A549 (cell line): ENCODE results near the gene ANKRD23. TPM values are rescaled to one million over a fixed set of nuclear protein-coding genes. Genes with fewer than 3 reads are reported as not detected.

Experiments used
- ATAC-seq, 2 experiments: fragments of 200-7000 bp in 1 of 2; fragments of >200 bp in 1 of 2; cut with Nextera tagmentation in 1 of 2; cut with Tn5 transposase in 1 of 2; 3 replicates each; pipeline versions ENCODE4 v1.8.0 to v1.9.1; 2018 to 2020; ENCODE audit warnings: mild to moderate bottlenecking in 1 of 2, moderate library complexity in 1 of 2
- CTCF ChIA-PET: fragments of 300-600 bp; sonication (Branson Sonifier 250); formaldehyde crosslinking; extraction: SDS; loops from one replicate; lab custom pipeline; 2021; ENCODE audit warnings: antibody characterized with exemption, inconsistent platforms; lab: Yijun Ruan, JAX
- POLR2A ChIA-PET: fragments of 350-600 bp; formaldehyde crosslinking; extraction: SDS; loops from one replicate; lab custom pipeline; 2021; ENCODE audit warnings: antibody characterized with exemption, inconsistent platforms; lab: Yijun Ruan, JAX
- DNase-seq, 2 experiments: peaks; one replicate each; pipeline versions ENCODE4 v3.0.0 to v3.0.0-alpha.2; 2011 to 2016; ENCODE audit warnings: low read depth in 1 of 2, low spot score in 1 of 2
- FAIRE-seq: peaks from 2 replicates; lab custom pipeline; 2011; peaks lifted over from hg19 to GRCh38; lab: Jason Lieb, UNC
- H3K27ac ChIP-seq, 2 experiments: fragments of >200 bp; sonication (Bioruptor Twin); formaldehyde crosslinking; 3 replicates each; pipeline ENCODE4 v1.5.1; 2016 to 2017
- H3K4me1 ChIP-seq: fragments of >200 bp; sonication (Bioruptor Twin); formaldehyde crosslinking; 3 replicates; pipeline ENCODE4 v1.6.1; 2016
- H3K4me2 ChIP-seq: fragments of >200 bp; sonication (Bioruptor Twin); formaldehyde crosslinking; 3 replicates; pipeline ENCODE4 v1.6.1; 2016
- H3K4me3 ChIP-seq: fragments of >200 bp; sonication (Bioruptor Twin); formaldehyde crosslinking; 3 replicates; pipeline ENCODE4 v1.5.1; 2016
- H3K9me3 ChIP-seq: fragments of >200 bp; sonication (Bioruptor Twin); formaldehyde crosslinking; 3 replicates; pipeline ENCODE4 v1.6.1; 2016
- CTCF ChIP-seq: fragments of >200 bp; sonication (Bioruptor Twin); formaldehyde crosslinking; IDR thresholded peaks from 3 replicates; pipeline ENCODE4 v1.5.1; 2016
- FOXS1 ChIP-seq: fragments of 250-450 bp; sonication (Bioruptor Pico); IDR thresholded peaks from 2 replicates; pipeline ENCODE4 v1.5.0; 2020; ENCODE audit warnings: mild to moderate bottlenecking, moderate library complexity
- GATA3 ChIP-seq: IDR thresholded peaks from 2 replicates; pipeline ENCODE4 v1.6.1; 2012; ENCODE audit warnings: borderline replicate concordance
- HDAC2 ChIP-seq: fragments of 200-600 bp; sonication (generic); IDR thresholded peaks from 2 replicates; pipeline ENCODE4 v1.6.1; 2016
- HMGXB4 ChIP-seq: fragments of 250-450 bp; sonication (Bioruptor Pico); IDR thresholded peaks from 2 replicates; pipeline ENCODE4 v1.5.0; 2021; ENCODE audit warnings: mild to moderate bottlenecking, moderate library complexity, borderline replicate concordance
- HOXA7 ChIP-seq: fragments of 250-450 bp; sonication (Bioruptor Pico); IDR thresholded peaks from 2 replicates; pipeline ENCODE4 v1.5.0; 2020; ENCODE audit warnings: mild to moderate bottlenecking, moderate library complexity
- HOXB13 ChIP-seq: fragments of 250-450 bp; sonication (Bioruptor Pico); IDR thresholded peaks from 2 replicates; pipeline ENCODE4 v1.5.0; 2020; ENCODE audit warnings: low read depth, mild to moderate bottlenecking, moderate library complexity
- HOXB5 ChIP-seq: fragments of 250-450 bp; sonication (Bioruptor Pico); IDR thresholded peaks from 2 replicates; pipeline ENCODE4 v1.5.0; 2020; ENCODE audit warnings: mild to moderate bottlenecking, moderate library complexity
- NPAS2 ChIP-seq: fragments of 250-450 bp; sonication (Bioruptor Pico); IDR thresholded peaks from 2 replicates; pipeline ENCODE4 v1.8.0; 2022; ENCODE audit warnings: mild to moderate bottlenecking, moderate library complexity, borderline replicate concordance
- RAD21 ChIP-seq, 2 experiments: fragments of >200 bp in 1 of 2; sonication (Bioruptor Twin) in 1 of 2; formaldehyde crosslinking in 1 of 2; IDR thresholded peaks in 1 of 2; conservative IDR thresholded peaks in 1 of 2; 2 replicates in 1 of 2; 3 replicates in 1 of 2; pipeline ENCODE4 v1.6.1; 2012 to 2018; ENCODE audit warnings: inconsistent platforms in 1 of 2
- RARB ChIP-seq: fragments of 250-450 bp; sonication (Bioruptor Pico); IDR thresholded peaks from 2 replicates; pipeline ENCODE4 v1.8.0; 2021; ENCODE audit warnings: mild to moderate bottlenecking, moderate library complexity
- TFCP2L1 ChIP-seq: fragments of 250-450 bp; sonication (Bioruptor Pico); IDR thresholded peaks from 2 replicates; pipeline ENCODE4 v1.5.0; 2021; ENCODE audit warnings: mild to moderate bottlenecking
- TP53 ChIP-seq: fragments of 250-450 bp; sonication (Bioruptor Pico); IDR thresholded peaks from 2 replicates; pipeline ENCODE4 v1.5.0; 2021; ENCODE audit warnings: mild to moderate bottlenecking, moderate library complexity
- ZC3H11A ChIP-seq: fragments of 450-650 bp; IDR thresholded peaks from 2 replicates; pipeline ENCODE4 v1.6.1; 2014; ENCODE audit warnings: antibody characterized with exemption, mild to moderate bottlenecking
- ZFP36 ChIP-seq: fragments of 450-650 bp; IDR thresholded peaks from 2 replicates; pipeline ENCODE4 v1.6.1; 2014; ENCODE audit warnings: borderline replicate concordance; ENCODE audit not compliant: partially characterized antibody
- ZNF302 ChIP-seq: fragments of 250-450 bp; sonication (Bioruptor Pico); IDR thresholded peaks from 2 replicates; pipeline ENCODE4 v1.9.0; 2021; ENCODE audit warnings: inconsistent platforms, mild to moderate bottlenecking, moderate library complexity
- ZSCAN20 ChIP-seq: fragments of 250-450 bp; sonication (Bioruptor Pico); IDR thresholded peaks from 2 replicates; pipeline ENCODE4 v1.8.0; 2022; ENCODE audit warnings: mild to moderate bottlenecking, moderate library complexity
- WGBS: methylation state at CpG from one replicate; pipeline ENCODE4 v1.1.6; 2017; ENCODE audit errors: missing lambda C conversion rate; 5-methylcytosine and 5-hydroxymethylcytosine counted together
- polyA plus RNA-seq, 4 experiments: library from polyadenylated mRNA; depleted of rRNA in 3 of 4; stranded (reverse); fragments of >200 nt; fragmentation: RNase III in 1 of 4; extraction: RNeasy Plus Mini Kit Qiagen cat#74134 plus additional on column Dnase treatment in 1 of 4; gene quantifications; 2 replicates in 3 of 4; 3 replicates in 1 of 4; pipeline ENCODE4 v1.2.3, GENCODE V29; 2011 to 2017
- TF ChIP-seq, protein P1 (sequence below): fragments of 200-600 bp; sonication (generic); IDR thresholded peaks from 2 replicates; pipeline ENCODE4 v1.6.1; 2016; ENCODE audit warnings: antibody characterized with exemption, mild to moderate bottlenecking, moderate library complexity

Gene ANKRD23
- polyA plus RNA-seq, 2 of the 4 experiments (the other 2 are of a cell fraction): 1.9 to 2.4 TPM

DNA sequence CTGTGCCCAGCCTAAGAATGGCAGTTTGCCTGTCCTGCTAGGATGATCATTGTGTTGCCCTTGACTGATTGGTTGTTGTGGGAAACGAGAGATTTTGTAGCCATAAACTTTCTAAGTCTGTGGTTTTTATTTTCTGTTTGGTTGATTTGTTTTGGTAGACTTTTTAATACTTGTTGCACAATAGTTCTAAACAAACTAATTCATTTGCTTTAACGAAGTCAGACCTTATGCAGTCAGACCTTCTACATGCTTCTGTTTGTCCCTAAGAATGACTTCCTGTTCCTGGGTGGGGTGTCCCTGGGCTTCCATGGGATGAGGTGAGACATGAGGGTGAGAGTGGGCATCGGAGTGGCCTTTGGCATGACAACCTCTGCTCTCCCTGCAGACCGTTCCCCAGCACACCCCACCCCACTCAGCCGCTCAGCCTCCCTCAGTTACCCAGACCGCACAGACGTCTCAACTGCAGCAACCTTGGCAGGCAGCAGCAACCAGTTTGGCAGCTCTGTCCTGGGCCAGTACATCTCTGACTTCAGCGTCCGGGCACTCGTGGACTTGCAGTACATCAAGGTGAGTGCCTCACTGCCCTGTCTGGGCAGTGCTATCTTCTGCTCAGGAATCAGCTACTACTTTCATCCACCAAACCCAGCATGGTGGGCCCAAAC, 35.5 kb downstream of the ANKRD23 start:
- Histone ChIP-seq H3K4me3 (no peak overlapping the region), H3K9me3 (no peaks in the 10 kb centered on the region), H3K4me2 (no peak overlapping the region), H3K4me1 (no peaks in the 10 kb centered on the region)
- POLR2A ChIA-PET: no interaction called here
- FAIRE-seq (no peak), ATAC-seq (no peak; a peak in 1 of 6 replicates)
- no peak for TF ChIP-seq ZSCAN20
- TF ChIP-seq HOXA7 (CRISPR knock-in tag): no peak
- no peak for TF ChIP-seq HOXB5 (CRISPR knock-in tag)
- TF ChIP-seq ZC3H11A: no peak
- no peak for TF ChIP-seq CTCF
- no peak for TF ChIP-seq TFCP2L1 (CRISPR knock-in tag)
- no peak for TF ChIP-seq HOXB13 (CRISPR knock-in tag)
- no peak for TF ChIP-seq RAD21 (conservative IDR thresholded peaks at IDR 0.05 in 1 of 2, IDR thresholded peaks at IDR 0.05 in 1 of 2)
- TF ChIP-seq GATA3: no peak
- TF ChIP-seq TP53 (CRISPR knock-in tag): no peak
- no peak for TF ChIP-seq FOXS1 (CRISPR knock-in tag)
- TF ChIP-seq HMGXB4 (CRISPR knock-in tag): no peak
- TF ChIP-seq ZFP36: no peak
- TF ChIP-seq, protein P1, sequence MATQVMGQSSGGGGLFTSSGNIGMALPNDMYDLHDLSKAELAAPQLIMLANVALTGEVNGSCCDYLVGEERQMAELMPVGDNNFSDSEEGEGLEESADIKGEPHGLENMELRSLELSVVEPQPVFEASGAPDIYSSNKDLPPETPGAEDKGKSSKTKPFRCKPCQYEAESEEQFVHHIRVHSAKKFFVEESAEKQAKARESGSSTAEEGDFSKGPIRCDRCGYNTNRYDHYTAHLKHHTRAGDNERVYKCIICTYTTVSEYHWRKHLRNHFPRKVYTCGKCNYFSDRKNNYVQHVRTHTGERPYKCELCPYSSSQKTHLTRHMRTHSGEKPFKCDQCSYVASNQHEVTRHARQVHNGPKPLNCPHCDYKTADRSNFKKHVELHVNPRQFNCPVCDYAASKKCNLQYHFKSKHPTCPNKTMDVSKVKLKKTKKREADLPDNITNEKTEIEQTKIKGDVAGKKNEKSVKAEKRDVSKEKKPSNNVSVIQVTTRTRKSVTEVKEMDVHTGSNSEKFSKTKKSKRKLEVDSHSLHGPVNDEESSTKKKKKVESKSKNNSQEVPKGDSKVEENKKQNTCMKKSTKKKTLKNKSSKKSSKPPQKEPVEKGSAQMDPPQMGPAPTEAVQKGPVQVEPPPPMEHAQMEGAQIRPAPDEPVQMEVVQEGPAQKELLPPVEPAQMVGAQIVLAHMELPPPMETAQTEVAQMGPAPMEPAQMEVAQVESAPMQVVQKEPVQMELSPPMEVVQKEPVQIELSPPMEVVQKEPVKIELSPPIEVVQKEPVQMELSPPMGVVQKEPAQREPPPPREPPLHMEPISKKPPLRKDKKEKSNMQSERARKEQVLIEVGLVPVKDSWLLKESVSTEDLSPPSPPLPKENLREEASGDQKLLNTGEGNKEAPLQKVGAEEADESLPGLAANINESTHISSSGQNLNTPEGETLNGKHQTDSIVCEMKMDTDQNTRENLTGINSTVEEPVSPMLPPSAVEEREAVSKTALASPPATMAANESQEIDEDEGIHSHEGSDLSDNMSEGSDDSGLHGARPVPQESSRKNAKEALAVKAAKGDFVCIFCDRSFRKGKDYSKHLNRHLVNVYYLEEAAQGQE: no peak
- no peak for TF ChIP-seq RARB (CRISPR knock-in tag)
- TF ChIP-seq, all 56 proteins: peak for 0
- CTCF ChIA-PET: interaction anchor here (1.5 kb wide), 1 partner anchor 97 kb away, joined by 3 read pairs; no protein-coding TSS in a partner anchor
- DNase-seq: no peak
- WGBS: 88% methylated on average over 10 of the region's 10 CpGs
- no peak overlapping the region for H3K27ac ChIP-seq

DNA sequence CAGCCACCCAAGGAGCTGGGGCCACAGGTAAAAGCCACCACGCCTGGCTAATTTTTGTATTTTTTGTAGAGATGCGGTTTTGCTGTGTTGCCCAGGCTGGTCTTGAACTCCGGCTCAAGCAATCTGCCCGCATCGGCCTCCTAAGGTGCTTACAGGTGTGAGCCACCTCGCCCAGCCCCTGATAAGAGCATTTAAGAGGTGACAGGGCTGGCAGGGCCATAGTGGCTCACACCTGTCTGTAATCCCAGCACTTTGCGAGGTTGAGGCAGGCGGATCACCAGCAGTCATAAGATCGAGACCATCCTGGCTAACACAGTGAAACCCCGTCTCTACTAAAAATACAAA, 36.7 kb downstream of the ANKRD23 start:
- FAIRE-seq: no peak
- H3K4me1 ChIP-seq: no peaks in the 10 kb centered on the region
- CTCF ChIA-PET: interaction anchor here (0.6 to 1.3 kb wide), 2 partner anchors 39 to 267 kb away, joined by 3 read pairs; no protein-coding TSS in a partner anchor
- no peak for DNase-seq
- 90% methylated on average over 10 of the region's 10 CpGs for WGBS
- H3K4me2 ChIP-seq: no peak overlapping the region
- H3K27ac ChIP-seq: no peak overlapping the region
- ATAC-seq: no peak
- TF ChIP-seq HDAC2 (no peak), NPAS2 (CRISPR knock-in tag) (no peak), ZNF302 (CRISPR knock-in tag) (no peak), TP53 (CRISPR knock-in tag) (no peak)
- no peaks in the 10 kb centered on the region for H3K9me3 ChIP-seq
- no peak overlapping the region for H3K4me3 ChIP-seq
- POLR2A ChIA-PET: no interaction called here
